Measurements from ENCODE around the gene C22orf15. TPM values are rescaled to one million over a fixed set of nuclear protein-coding genes. Genes with fewer than 3 reads are reported as not detected.
A peak's percentile ranks its signal among the peaks of the same experiment; 100 is the strongest.

C22orf15 gene
- total RNA-seq, 1 donor, result 0.72 TPM

DNA sequence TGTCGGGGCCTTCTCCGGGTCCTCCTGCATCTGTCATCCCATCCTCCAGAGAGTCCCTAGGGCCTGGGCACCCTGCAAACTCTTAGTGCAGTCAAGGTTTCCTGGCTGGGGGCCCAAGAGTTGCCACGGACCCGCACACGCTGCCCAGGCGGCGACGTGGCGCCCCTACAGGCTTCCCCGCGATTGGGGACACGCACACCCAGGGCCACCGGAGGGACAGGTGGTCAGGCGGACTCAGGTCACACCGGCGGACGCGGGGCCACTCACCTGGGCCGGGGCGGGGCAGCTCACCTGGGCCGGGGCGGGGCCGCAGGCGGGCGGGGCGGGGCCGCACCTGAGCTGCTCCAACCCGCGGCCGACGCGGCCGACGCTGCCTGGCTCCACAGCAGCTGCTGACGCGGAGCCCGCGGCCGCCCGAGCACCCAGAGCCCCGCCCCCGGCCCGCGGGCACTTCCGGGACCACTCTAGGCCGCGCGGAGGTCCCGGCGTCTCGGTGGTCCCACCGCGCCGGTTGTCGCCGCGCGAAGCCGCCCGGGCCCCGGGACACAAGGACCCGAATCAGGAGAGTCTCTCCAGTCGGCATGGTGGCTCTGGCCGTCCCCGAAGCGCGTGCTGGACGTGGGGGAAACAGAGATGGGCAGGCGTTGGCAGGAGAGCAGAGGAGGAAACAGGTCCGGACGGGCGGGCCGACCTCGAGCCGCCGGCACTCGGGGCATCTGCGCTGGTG, 11.9 kb upstream of the C22orf15 start, which contains the start of gene ZNF70:
TSS of gene ZNF70 (minus strand) at position 399 of the 727 bp plus-strand sequence. CDS start 5,972 bp downstream, outside the sequence.
- TF ChIP-seq CTCF (IDR thresholded peaks at IDR 0.05; ENCODE audit: extremely low read depth, low read depth, low read length), result no peak
- H3K27me3 ChIP-seq (ENCODE audit: insufficient read depth, low read length), result no peaks in the 10 kb centered on the region
- H2AFZ ChIP-seq (ENCODE audit: low read length), result peak within 1 kb of the TSS; percentile 95
- peak; percentile 98 for DNase-seq (ENCODE audit: insufficient read length, low spot score, missing footprints)
- peaks cover 11% of the 10 kb centered on the region for H3K79me2 ChIP-seq (ENCODE audit: insufficient read depth, low read length)
- H3K4me3 ChIP-seq (ENCODE audit: insufficient read depth, low read length), result peak within 1 kb of the TSS; percentile 89
- no peaks in the 10 kb centered on the region for H3K9me3 ChIP-seq (ENCODE audit: low read depth, low read length)
- H3K36me3 ChIP-seq (ENCODE audit: insufficient read depth, low read length), result no peaks in the 10 kb centered on the region
- peak within 1 kb of the TSS; percentile 97 for H3K4me2 ChIP-seq (ENCODE audit: insufficient read depth, low read length)
- peaks cover 4% of the 10 kb centered on the region for H4K20me1 ChIP-seq (ENCODE audit: insufficient read depth, low read length)
- H3K4me1 ChIP-seq (ENCODE audit: insufficient read depth, low read length), result peaks cover 13% of the 10 kb centered on the region
- peak within 1 kb of the TSS; percentile 75 for H3K27ac ChIP-seq (ENCODE audit: low read depth, low read length)

- no peaks in the 10 kb centered on the region for H3K27me3 ChIP-seq (ENCODE audit: insufficient read depth, low read length)
- no peaks in the 10 kb centered on the region for H3K9me3 ChIP-seq (ENCODE audit: low read depth, low read length)
- H3K4me2 ChIP-seq (ENCODE audit: insufficient read depth, low read length), result peak overlapping the region; percentile 85
- peaks cover 11% of the 10 kb centered on the region for H3K79me2 ChIP-seq (ENCODE audit: insufficient read depth, low read length)
- no peak for DNase-seq (ENCODE audit: insufficient read length, low spot score, missing footprints)
- H2AFZ ChIP-seq (ENCODE audit: low read length), result peak overlapping the region; percentile 95
- peaks cover 4% of the 10 kb centered on the region for H4K20me1 ChIP-seq (ENCODE audit: insufficient read depth, low read length)
- peak overlapping the region; percentile 75 for H3K27ac ChIP-seq (ENCODE audit: low read depth, low read length)
- H3K36me3 ChIP-seq (ENCODE audit: insufficient read depth, low read length), result no peaks in the 10 kb centered on the region
- H3K4me1 ChIP-seq (ENCODE audit: insufficient read depth, low read length), result peaks cover 13% of the 10 kb centered on the region
- TF ChIP-seq CTCF (IDR thresholded peaks at IDR 0.05; ENCODE audit: extremely low read depth, low read depth, low read length), result no peak
- H3K4me3 ChIP-seq (ENCODE audit: insufficient read depth, low read length), result peak overlapping the region; percentile 89
Measured at GRCh38 chr22:23751441-23751996, 11.3 kb upstream of the C22orf15 start.

- H3K4me2 ChIP-seq (ENCODE audit: insufficient read depth, low read length), result no peak overlapping the region
- peak; percentile 42 for DNase-seq (ENCODE audit: insufficient read length, low spot score, missing footprints)
- no peak for TF ChIP-seq CTCF (IDR thresholded peaks at IDR 0.05; ENCODE audit: extremely low read depth, low read depth, low read length)
- H4K20me1 ChIP-seq (ENCODE audit: insufficient read depth, low read length), result peaks cover under 1% of the 10 kb centered on the region
- H3K4me1 ChIP-seq (ENCODE audit: insufficient read depth, low read length), result peaks cover 13% of the 10 kb centered on the region
- H2AFZ ChIP-seq (ENCODE audit: low read length), result no peak overlapping the region
- H3K27me3 ChIP-seq (ENCODE audit: insufficient read depth, low read length), result no peaks in the 10 kb centered on the region
- H3K79me2 ChIP-seq (ENCODE audit: insufficient read depth, low read length), result peaks cover 5% of the 10 kb centered on the region
- no peaks in the 10 kb centered on the region for H3K9me3 ChIP-seq (ENCODE audit: low read depth, low read length)
- H3K27ac ChIP-seq (ENCODE audit: low read depth, low read length), result no peak overlapping the region
- H3K36me3 ChIP-seq (ENCODE audit: insufficient read depth, low read length), result no peaks in the 10 kb centered on the region
- no peak overlapping the region for H3K4me3 ChIP-seq (ENCODE audit: insufficient read depth, low read length)
Measured at GRCh38 chr22:23752090-23752691, 10.6 kb upstream of the C22orf15 start.

DNA sequence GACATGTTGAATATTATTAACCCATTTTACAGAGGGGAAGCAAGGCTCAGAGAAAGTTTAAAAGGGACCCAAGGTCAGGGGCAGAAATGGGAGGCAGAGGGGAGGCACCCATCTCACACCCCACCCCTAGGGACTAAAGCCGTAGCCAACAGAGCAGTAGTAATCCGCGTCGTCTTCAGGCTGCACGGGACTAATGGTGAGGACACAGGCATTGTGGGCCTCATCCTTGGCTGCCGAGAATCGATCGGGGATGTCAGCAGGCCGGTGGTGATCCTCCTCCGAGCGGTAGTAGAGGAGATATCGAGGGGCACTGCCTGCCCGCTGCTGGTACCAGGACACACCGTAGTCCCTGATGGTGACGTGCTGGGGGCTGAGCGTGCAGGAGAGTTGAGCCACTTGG, 10.0 kb upstream of the C22orf15 start:
- no peak overlapping the region for H3K4me2 ChIP-seq (ENCODE audit: insufficient read depth, low read length)
- H3K27me3 ChIP-seq (ENCODE audit: insufficient read depth, low read length), result no peaks in the 10 kb centered on the region
- H3K4me1 ChIP-seq (ENCODE audit: insufficient read depth, low read length), result peaks cover 13% of the 10 kb centered on the region
- H3K36me3 ChIP-seq (ENCODE audit: insufficient read depth, low read length), result no peaks in the 10 kb centered on the region
- no peak overlapping the region for H3K27ac ChIP-seq (ENCODE audit: low read depth, low read length)
- no peaks in the 10 kb centered on the region for H4K20me1 ChIP-seq (ENCODE audit: insufficient read depth, low read length)
- no peak overlapping the region for H3K4me3 ChIP-seq (ENCODE audit: insufficient read depth, low read length)
- H2AFZ ChIP-seq (ENCODE audit: low read length), result no peak overlapping the region
- peaks cover 5% of the 10 kb centered on the region for H3K79me2 ChIP-seq (ENCODE audit: insufficient read depth, low read length)
- TF ChIP-seq CTCF (IDR thresholded peaks at IDR 0.05; ENCODE audit: extremely low read depth, low read depth, low read length), result no peak
- peak; percentile 44 for DNase-seq (ENCODE audit: insufficient read length, low spot score, missing footprints)
- H3K9me3 ChIP-seq (ENCODE audit: low read depth, low read length), result no peaks in the 10 kb centered on the region

All from osteoblast (primary cell).